ENCODE measurements around the gene ALOX12B.

DNA sequence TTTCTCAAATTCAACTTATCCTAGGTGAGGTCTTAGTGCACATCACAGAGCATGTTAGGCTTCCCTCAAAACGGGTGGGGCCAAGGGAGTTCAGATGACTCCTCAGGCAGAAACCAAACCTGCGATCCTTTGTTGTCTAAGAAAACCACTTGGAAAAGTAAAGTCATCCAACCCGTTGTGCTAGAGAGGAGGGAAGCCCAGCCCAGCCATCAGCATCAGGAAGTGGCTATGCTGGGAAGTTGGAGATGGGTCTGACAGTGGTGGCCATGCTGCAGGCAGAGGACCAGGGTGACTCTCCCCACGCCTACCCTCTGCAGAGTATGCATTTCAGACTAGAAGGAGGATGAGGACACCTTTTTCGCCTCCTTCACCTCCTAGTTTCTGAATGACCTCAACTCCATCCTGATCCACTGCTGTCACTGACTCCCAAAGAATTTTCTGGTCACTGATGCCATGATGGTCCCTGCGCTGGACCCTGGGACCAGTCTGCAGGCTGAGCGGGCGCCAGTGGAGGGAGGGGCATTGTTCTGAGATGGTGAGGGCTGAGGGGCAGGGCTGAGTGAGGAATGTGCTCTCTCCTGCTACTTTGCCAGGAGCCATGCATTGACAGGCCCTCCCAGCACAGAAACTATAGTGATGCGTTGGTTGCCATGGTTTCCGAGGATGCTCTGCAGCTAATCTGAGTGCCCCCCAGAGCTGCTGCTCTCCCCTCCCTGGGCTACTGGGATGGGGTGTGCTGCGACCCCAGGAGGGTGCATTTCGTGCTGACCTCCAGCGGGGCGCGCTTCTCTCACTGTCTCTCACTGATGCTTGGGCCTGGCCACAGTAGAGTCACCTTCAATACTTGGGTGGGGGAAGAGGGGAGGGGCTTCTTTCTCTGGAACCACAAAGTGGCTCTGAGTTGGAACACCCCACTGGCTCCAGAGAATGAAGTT is 20.4 kb downstream of the ALOX12B start:
- no peak for TF ChIP-seq POLR2A (IDR thresholded peaks at IDR 0.05)
- TF ChIP-seq, protein P1, sequence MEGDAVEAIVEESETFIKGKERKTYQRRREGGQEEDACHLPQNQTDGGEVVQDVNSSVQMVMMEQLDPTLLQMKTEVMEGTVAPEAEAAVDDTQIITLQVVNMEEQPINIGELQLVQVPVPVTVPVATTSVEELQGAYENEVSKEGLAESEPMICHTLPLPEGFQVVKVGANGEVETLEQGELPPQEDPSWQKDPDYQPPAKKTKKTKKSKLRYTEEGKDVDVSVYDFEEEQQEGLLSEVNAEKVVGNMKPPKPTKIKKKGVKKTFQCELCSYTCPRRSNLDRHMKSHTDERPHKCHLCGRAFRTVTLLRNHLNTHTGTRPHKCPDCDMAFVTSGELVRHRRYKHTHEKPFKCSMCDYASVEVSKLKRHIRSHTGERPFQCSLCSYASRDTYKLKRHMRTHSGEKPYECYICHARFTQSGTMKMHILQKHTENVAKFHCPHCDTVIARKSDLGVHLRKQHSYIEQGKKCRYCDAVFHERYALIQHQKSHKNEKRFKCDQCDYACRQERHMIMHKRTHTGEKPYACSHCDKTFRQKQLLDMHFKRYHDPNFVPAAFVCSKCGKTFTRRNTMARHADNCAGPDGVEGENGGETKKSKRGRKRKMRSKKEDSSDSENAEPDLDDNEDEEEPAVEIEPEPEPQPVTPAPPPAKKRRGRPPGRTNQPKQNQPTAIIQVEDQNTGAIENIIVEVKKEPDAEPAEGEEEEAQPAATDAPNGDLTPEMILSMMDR (IDR thresholded peaks at IDR 0.05) = no peak

All from right lobe of liver (tissue), 4 donors.